HCT116 (cell line): Measurements from ENCODE around the gene SIK3. TPM values are rescaled to one million over a fixed set of nuclear protein-coding genes. Genes with fewer than 3 reads are reported as not detected.

Source experiments
- ATAC-seq: fragments of 200-7000 bp; cut with Tn5 transposase; 2 replicates; pipeline ENCODE4 v1.9.1; 2020; ENCODE audit warnings: mild to moderate bottlenecking, moderate library complexity
- BruUV-seq: library from RNA; stranded (reverse); fragments of 400-500 nt; replicated peaks from 2 replicates; lab custom pipeline; 2021; lab: Mats Ljungman, UMichigan
- CTCF ChIA-PET: fragments of 300-600 bp; sonication (Branson Sonifier 250); formaldehyde crosslinking; loops from one replicate; lab custom pipeline; 2021; ENCODE audit warnings: antibody characterized with exemption; lab: Charles Lee
- POLR2A ChIA-PET: fragments of 300-600, 350-600 bp; sonication (Branson Sonifier 250); formaldehyde crosslinking; loops from one replicate; lab custom pipeline; 2021; ENCODE audit warnings: antibody characterized with exemption; lab: Charles Lee
- RAD21 ChIA-PET, 2 experiments: fragments of 300-600 bp; sonication (Branson Sonifier 250); formaldehyde crosslinking; loops; one replicate each; lab custom pipeline; 2023; ENCODE audit warnings: low total read pairs in 2 of 2; ENCODE audit not compliant: uncharacterized antibody in 2 of 2, unreplicated experiment in 2 of 2, low non-redundant PET in 1 of 2; lab: Charles Lee
- DNase-seq: peaks from one replicate; pipeline ENCODE4 v3.0.0-alpha.2; 2010; ENCODE audit warnings: low read depth, low spot score
- H2AFZ ChIP-seq: fragments of 200-600 bp; shearing (Covaris generic), sonication (generic); 2 replicates; pipeline ENCODE4 v1.6.1; 2017; ENCODE audit warnings: low read depth, mixed run types, mixed read lengths, antibody characterized with exemption, low read length; ENCODE audit not compliant: poor library complexity, severe bottlenecking
- H3K27ac ChIP-seq: 2 replicates; pipeline ENCODE4 v1.5.1; 2012; ENCODE audit warnings: low read depth, low read length
- H3K27me3 ChIP-seq: fragments of 200-600 bp; sonication (generic); 2 replicates; pipeline ENCODE4 v1.6.1; 2016; ENCODE audit warnings: mixed run types, low read length, mixed read lengths; ENCODE audit not compliant: insufficient read depth
- H3K36me3 ChIP-seq, 2 experiments: fragments of 200-500 bp in 1 of 2; fragments of 200-600 bp in 1 of 2; sonication (Bioruptor generic) in 1 of 2; sonication (generic) in 1 of 2; 2 replicates each; pipeline versions ENCODE4 v1.5.1 to v1.6.1; 2014 to 2016; ENCODE audit warnings: low read length in 2 of 2, inconsistent platforms in 1 of 2, mixed read lengths in 1 of 2, mixed run types in 1 of 2; ENCODE audit not compliant: insufficient read depth in 2 of 2, control insufficient read depth in 1 of 2
- H3K4me1 ChIP-seq, 2 experiments: fragments of 200-600 bp in 1 of 2; sonication (generic) in 1 of 2; 2 replicates each; pipeline versions ENCODE4 v1.5.1 to v1.6.1; 2012 to 2017; ENCODE audit warnings: low read length in 2 of 2, inconsistent platforms in 1 of 2, mild to moderate bottlenecking in 1 of 2, mixed read lengths in 1 of 2, mixed run types in 1 of 2, moderate library complexity in 1 of 2; ENCODE audit not compliant: insufficient read depth in 2 of 2, control insufficient read depth in 1 of 2
- H3K4me2 ChIP-seq: fragments of 200-600 bp; sonication (generic); 2 replicates; pipeline ENCODE4 v1.6.1; 2017; ENCODE audit warnings: mixed run types, low read length, mixed read lengths
- H3K4me3 ChIP-seq, 2 experiments: fragments of 200-600 bp in 1 of 2; sonication (generic) in 1 of 2; replicated peaks in 1 of 2; 2 replicates each; pipeline ENCODE4 v1.5.1; 2011 to 2016; ENCODE audit warnings: low read length in 2 of 2, control low read depth in 1 of 2, low read depth in 1 of 2, mild to moderate bottlenecking in 1 of 2, mixed read lengths in 1 of 2, mixed run types in 1 of 2
- H3K79me2 ChIP-seq: fragments of 200-600 bp; sonication (generic); 2 replicates; pipeline ENCODE4 v1.6.1; 2017; ENCODE audit warnings: mild to moderate bottlenecking, mixed run types, low read length, moderate library complexity, mixed read lengths; ENCODE audit not compliant: insufficient read depth
- H3K9ac ChIP-seq: fragments of 200-600 bp; sonication (generic); 2 replicates; pipeline ENCODE4 v1.6.1; 2016; ENCODE audit warnings: low read length, mixed read lengths
- H3K9me2 ChIP-seq: fragments of 200-600 bp; sonication (generic), shearing (Covaris generic); 2 replicates; pipeline ENCODE4 v1.6.1; 2017; ENCODE audit warnings: mixed run types, mild to moderate bottlenecking, moderate library complexity; ENCODE audit not compliant: insufficient read depth
- H3K9me3 ChIP-seq, 2 experiments: fragments of 200-500 bp in 1 of 2; fragments of 200-600 bp in 1 of 2; sonication (Bioruptor generic) in 1 of 2; sonication (generic) in 1 of 2; 2 replicates each; pipeline ENCODE4 v1.6.1; 2014 to 2017; ENCODE audit warnings: low read length in 2 of 2, mixed read lengths in 2 of 2, inconsistent platforms in 1 of 2, low read depth in 1 of 2, mild to moderate bottlenecking in 1 of 2, mixed run types in 1 of 2, moderate library complexity in 1 of 2; ENCODE audit not compliant: control insufficient read depth in 1 of 2, insufficient read depth in 1 of 2
- H4K20me1 ChIP-seq: fragments of 200-600 bp; sonication (generic), shearing (Covaris generic); 2 replicates; pipeline ENCODE4 v1.6.1; 2017; ENCODE audit warnings: mixed run types, mild to moderate bottlenecking, moderate library complexity; ENCODE audit not compliant: insufficient read depth
- ATF3 ChIP-seq: IDR thresholded peaks from 2 replicates; pipeline ENCODE4 v1.6.1; 2012
- CBX3 ChIP-seq: IDR thresholded peaks from 2 replicates; pipeline ENCODE4 v1.6.1; 2012; ENCODE audit warnings: low read depth
- RAD21 ChIP-seq: IDR thresholded peaks from 2 replicates; pipeline ENCODE4 v1.6.1; 2012; ENCODE audit warnings: low read depth, mild to moderate bottlenecking
- intact Hi-C: fragments of 100-400 bp; cut with micrococcal nuclease; formaldehyde crosslinking; loops from 2 replicates; pipeline ENCODE4 v1.10.0; 2022
- total RNA-seq: library from RNA; stranded (reverse); gene quantifications from one replicate; pipeline ENCODE4 v1.2.1, GENCODE V29; 2021; ENCODE audit not compliant: unreplicated experiment
- TF ChIP-seq, protein P1 (sequence below): IDR thresholded peaks from 2 replicates; pipeline ENCODE4 v1.6.1; 2011; ENCODE audit warnings: mild to moderate bottlenecking, low read length, moderate library complexity; ENCODE audit not compliant: insufficient replicate concordance; ENCODE audit errors: extremely low read depth

SIK3 gene
- total RNA-seq, 1 experiment from 2014 or later = 21.0 TPM

DNA sequence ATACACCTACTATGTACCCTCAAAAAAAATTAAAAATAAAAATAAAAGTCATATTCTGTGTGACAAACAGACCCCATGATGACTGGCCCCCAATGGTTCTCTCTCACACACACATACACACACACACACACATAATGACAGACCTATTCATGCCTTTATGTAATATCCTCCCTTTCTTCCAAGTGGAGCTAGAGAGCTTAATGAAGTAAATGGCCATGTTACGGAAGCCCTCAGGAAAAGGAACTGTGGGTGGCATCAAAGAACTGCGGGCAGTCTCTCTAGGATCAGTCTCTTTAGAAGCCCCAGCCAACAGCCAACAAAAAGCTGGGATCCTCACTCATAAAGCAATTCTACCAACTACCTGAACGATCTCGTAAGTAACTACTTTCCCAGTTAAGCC, 125.5 kb downstream of the SIK3 start:
- ChIA-PET POLR2A (no interaction called here), CTCF (no interaction called here)
- ATAC-seq = no peak

More for the DNA sequence above, 125.5 kb downstream of the SIK3 start:
- Histone ChIP-seq H3K9me3 (no peaks in the 10 kb centered on the region), H3K4me1 (peaks cover 0 to 10% of the 10 kb centered on the region in 2 experiments; a peak in 2 of 4 replicates), H3K27ac (no peak overlapping the region), H4K20me1 (no peaks in the 10 kb centered on the region), H3K9me2 (no peaks in the 10 kb centered on the region), H3K36me3 (no peaks in the 10 kb centered on the region), H2AFZ (no peak overlapping the region), H3K27me3 (no peaks in the 10 kb centered on the region), H3K9ac (no peak overlapping the region), H3K79me2 (peaks cover 3% of the 10 kb centered on the region), H3K4me3 (no peak overlapping the region), H3K4me2 (no peak overlapping the region)
- no TSS peak for BruUV-seq
- no peak for DNase-seq
- RAD21 ChIA-PET = no interaction called here
- intact Hi-C loops = no loop called here
- TF ChIP-seq CBX3 = no peak
- TF ChIP-seq, protein P1, sequence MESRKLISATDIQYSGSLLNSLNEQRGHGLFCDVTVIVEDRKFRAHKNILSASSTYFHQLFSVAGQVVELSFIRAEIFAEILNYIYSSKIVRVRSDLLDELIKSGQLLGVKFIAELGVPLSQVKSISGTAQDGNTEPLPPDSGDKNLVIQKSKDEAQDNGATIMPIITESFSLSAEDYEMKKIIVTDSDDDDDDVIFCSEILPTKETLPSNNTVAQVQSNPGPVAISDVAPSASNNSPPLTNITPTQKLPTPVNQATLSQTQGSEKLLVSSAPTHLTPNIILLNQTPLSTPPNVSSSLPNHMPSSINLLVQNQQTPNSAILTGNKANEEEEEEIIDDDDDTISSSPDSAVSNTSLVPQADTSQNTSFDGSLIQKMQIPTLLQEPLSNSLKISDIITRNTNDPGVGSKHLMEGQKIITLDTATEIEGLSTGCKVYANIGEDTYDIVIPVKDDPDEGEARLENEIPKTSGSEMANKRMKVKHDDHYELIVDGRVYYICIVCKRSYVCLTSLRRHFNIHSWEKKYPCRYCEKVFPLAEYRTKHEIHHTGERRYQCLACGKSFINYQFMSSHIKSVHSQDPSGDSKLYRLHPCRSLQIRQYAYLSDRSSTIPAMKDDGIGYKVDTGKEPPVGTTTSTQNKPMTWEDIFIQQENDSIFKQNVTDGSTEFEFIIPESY = no peak
- TF ChIP-seq ATF3 = no peak
- 0 out of 2 replicates have a peak, but pooled peaks have one; percentile 4 for TF ChIP-seq RAD21
- TF ChIP-seq, all 23 proteins: peak for 1
